Left lung (tissue), 10 donors: ENCODE results near the gene SLC6A2. TPM values are rescaled to one million over a fixed set of nuclear protein-coding genes. Genes with fewer than 3 reads are reported as not detected.

Source experiments
- ATAC-seq: fragments of 200-7000 bp; cut with Tn5 transposase; one replicate; pipeline ENCODE4 v1.9.1; 2020; ENCODE audit warnings: moderate library complexity
- DNase-seq, 4 donors: peaks; one replicate each; pipeline ENCODE4 v3.0.0-alpha.2; 2013 to 2020
- H3K27ac ChIP-seq, 2 donors: fragments of 200-600 bp; sonication (generic) in 1 of 2; one replicate each; pipeline versions ENCODE4 v1.5.0 to v1.8.0; 2020 to 2021
- H3K27me3 ChIP-seq, 2 donors: fragments of 200-600 bp; sonication (generic) in 1 of 2; one replicate each; pipeline versions ENCODE4 v1.5.0 to v1.8.0; 2020 to 2021
- H3K36me3 ChIP-seq, 2 donors: fragments of 200-600 bp; sonication (generic) in 1 of 2; one replicate each; pipeline versions ENCODE4 v1.5.0 to v1.8.0; 2020 to 2021
- H3K4me1 ChIP-seq, 2 donors: fragments of 200-600 bp; one replicate each; pipeline ENCODE4 v1.8.0; 2021
- H3K4me3 ChIP-seq, 2 donors: fragments of 200-600 bp; sonication (generic) in 1 of 2; one replicate each; pipeline versions ENCODE4 v1.5.0 to v1.8.0; 2020 to 2021; ENCODE audit warnings: mild to moderate bottlenecking in 1 of 2
- H3K9me3 ChIP-seq, 2 donors: fragments of 200-600 bp; sonication (generic) in 1 of 2; one replicate each; pipeline versions ENCODE4 v1.5.0 to v1.8.0; 2020 to 2021
- CTCF ChIP-seq, 2 donors: fragments of 200-600 bp; sonication (generic) in 1 of 2; IDR thresholded peaks; one replicate each; pipeline versions ENCODE4 v1.5.0 to v1.8.0; 2021; ENCODE audit warnings: antibody characterized with exemption in 2 of 2
- intact Hi-C, 2 donors: fragments of 100-400 bp; cut with DNase I; formaldehyde crosslinking; loops; one replicate each; pipeline versions ENCODE4 v1.11.2 to v1.14.2; 2022
- polyA plus RNA-seq, 6 donors: library from polyadenylated mRNA; unstranded; fragments of 120-200 nt; gene quantifications; one replicate each; pipeline ENCODE4 v1.2.1, GENCODE V29; 2013; ENCODE audit not compliant: insufficient read length in 6 of 6
- total RNA-seq, 2 donors: library from RNA; stranded (reverse); fragmentation: NEBNext Ultra II Directional; extraction: Animal tissue kit (Norgen Biotek cat#: 25700); gene quantifications; one replicate each; pipeline ENCODE4 v1.2.1, GENCODE V29; 2021
- donor health status: DM: no; HTN: yes; CAD: no.
- donor health status: DM: no; HTN: no; CAD: no.

Gene SLC6A2
- total and polyA plus RNA-seq, 8 donors, result 0.10 TPM; not detected in 5

- TF ChIP-seq CTCF (IDR thresholded peaks at IDR 0.05), result no peak
- H3K27ac ChIP-seq, result no peak overlapping the region
- no peaks in the 10 kb centered on the region for H3K36me3 ChIP-seq
- no peak for ATAC-seq
- H3K9me3 ChIP-seq, result no peaks in the 10 kb centered on the region
- H3K27me3 ChIP-seq, result no peaks in the 10 kb centered on the region
- no peaks in the 10 kb centered on the region for H3K4me1 ChIP-seq
- intact Hi-C loops, result no loop called here
- H3K4me3 ChIP-seq, result no peak overlapping the region
- no peak for DNase-seq
These were observed 9.7 kb downstream of the SLC6A2 start for GRCh38 chr16:55665511-55665910.

GRCh38 chr16:55666012-55666411 lies 10.2 kb downstream of the SLC6A2 start:
- Histone ChIP-seq H3K9me3 (no peaks in the 10 kb centered on the region), H3K27ac (no peak overlapping the region), H3K4me3 (no peak overlapping the region), H3K36me3 (no peaks in the 10 kb centered on the region), H3K27me3 (no peaks in the 10 kb centered on the region), H3K4me1 (no peaks in the 10 kb centered on the region)
- intact Hi-C loops, result no loop called here
- no peak for TF ChIP-seq CTCF (IDR thresholded peaks at IDR 0.05)
- DNase-seq (no peak), ATAC-seq (no peak)

- intact Hi-C loops, result no loop called here
- Histone ChIP-seq H3K27me3 (no peaks in the 10 kb centered on the region), H3K4me1 (no peaks in the 10 kb centered on the region), H3K4me3 (no peak overlapping the region), H3K36me3 (no peaks in the 10 kb centered on the region), H3K27ac (no peak overlapping the region), H3K9me3 (no peaks in the 10 kb centered on the region)
- ATAC-seq (no peak), DNase-seq (no peak)
- TF ChIP-seq CTCF (IDR thresholded peaks at IDR 0.05), result no peak
These were observed 12.0 kb downstream of the SLC6A2 start for GRCh38 chr16:55667753-55668152.

- TF ChIP-seq CTCF (IDR thresholded peaks at IDR 0.05), result no peak
- DNase-seq (no peak), ATAC-seq (no peak)
- intact Hi-C loops, result no loop called here
- no peaks in the 10 kb centered on the region for H3K9me3 ChIP-seq
- no peaks in the 10 kb centered on the region for H3K36me3 ChIP-seq
- no peaks in the 10 kb centered on the region for H3K4me1 ChIP-seq
- no peak overlapping the region for H3K4me3 ChIP-seq
- no peaks in the 10 kb centered on the region for H3K27me3 ChIP-seq
- no peak overlapping the region for H3K27ac ChIP-seq
These were observed 12.8 kb downstream of the SLC6A2 start for GRCh38 chr16:55668340-55669281.

- intact Hi-C loops, result no loop called here
- no peaks in the 10 kb centered on the region for H3K4me1 ChIP-seq
- no peaks in the 10 kb centered on the region for H3K36me3 ChIP-seq
- H3K27me3 ChIP-seq, result no peaks in the 10 kb centered on the region
- no peak for ATAC-seq
- no peak overlapping the region for H3K4me3 ChIP-seq
- no peak for TF ChIP-seq CTCF (IDR thresholded peaks at IDR 0.05)
- H3K27ac ChIP-seq, result no peak overlapping the region
- DNase-seq, result no peak
- H3K9me3 ChIP-seq, result no peaks in the 10 kb centered on the region
These were observed 15.6 kb downstream of the SLC6A2 start for GRCh38 chr16:55671206-55671973.
